HG02970 (cell line): Measurements from ENCODE around the gene ZNF865.
"Not testable (repeated sequence)": the region's sequence is repeated elsewhere in the genome, so short reads cannot be mapped to it uniquely, and the experiment has no call there.

Experiments used
- ATAC-seq: cut with Tn5 transposase; IDR thresholded peaks from one replicate; pipeline ENCODE4 v1.9.1; 2021; ENCODE audit warnings: mild to moderate bottlenecking, moderate library complexity, moderate number of reproducible peaks; ENCODE audit not compliant: unreplicated experiment, low FRiP score

The ZNF865 gene

GRCh38 chr19:55605637-55606470 is at the start of gene ZNF865:
Gene ZNF865, plus strand, starts transcription at chr19:55605647. Its CDS starts 7,972 bp downstream, at chr19:55613619.
- no peak for ATAC-seq

GRCh38 chr19:55559684-55560083 is 45.8 kb upstream of the ZNF865 start:
- no peak for ATAC-seq

GRCh38 chr19:55563261-55563690 is 42.2 kb upstream of the ZNF865 start:
- ATAC-seq, result no peak

- ATAC-seq, result no peak
These were observed 38.6 kb upstream of the ZNF865 start for GRCh38 chr19:55566823-55567222.

GRCh38 chr19:55567708-55568328 is 37.6 kb upstream of the ZNF865 start:
- no peak for ATAC-seq

GRCh38 chr19:55569477-55569876 is 36.0 kb upstream of the ZNF865 start:
- not testable (repeated sequence) for ATAC-seq

GRCh38 chr19:55573929-55574328 is 31.5 kb upstream of the ZNF865 start:
- ATAC-seq, result not testable (repeated sequence)

- ATAC-seq, result no peak
These were observed 28.7 kb upstream of the ZNF865 start for GRCh38 chr19:55576746-55577145.

GRCh38 chr19:55578031-55578760 is 27.3 kb upstream of the ZNF865 start:
- ATAC-seq, result no peak

GRCh38 chr19:55578761-55579747 is 26.4 kb upstream of the ZNF865 start:
- ATAC-seq, result no peak

- ATAC-seq, result no peak
These were observed 25.5 kb upstream of the ZNF865 start for GRCh38 chr19:55579766-55580621.

GRCh38 chr19:55580628-55581144 is 24.8 kb upstream of the ZNF865 start, which contains the start of gene ZNF579:
Gene ZNF579, minus strand, starts transcription at chr19:55580848. Its CDS starts 1,209 bp downstream, at chr19:55579639.
- no peak for ATAC-seq

- ATAC-seq, result no peak
These were observed 24.2 kb upstream of the ZNF865 start for GRCh38 chr19:55581145-55581822.

- no peak for ATAC-seq
These were observed 23.6 kb upstream of the ZNF865 start for GRCh38 chr19:55581823-55582223.

- ATAC-seq, result not testable (repeated sequence)
These were observed 23.2 kb upstream of the ZNF865 start for GRCh38 chr19:55582284-55582683.

- not testable (repeated sequence) for ATAC-seq
These were observed 21.6 kb upstream of the ZNF865 start for GRCh38 chr19:55583897-55584296.

GRCh38 chr19:55584871-55585270 is 20.6 kb upstream of the ZNF865 start:
- no peak for ATAC-seq
